ENCODE measurements around the gene HOXB13.
A peak's percentile ranks its signal among the peaks of the same experiment; 100 is the strongest.

The HOXB13 gene

DNA sequence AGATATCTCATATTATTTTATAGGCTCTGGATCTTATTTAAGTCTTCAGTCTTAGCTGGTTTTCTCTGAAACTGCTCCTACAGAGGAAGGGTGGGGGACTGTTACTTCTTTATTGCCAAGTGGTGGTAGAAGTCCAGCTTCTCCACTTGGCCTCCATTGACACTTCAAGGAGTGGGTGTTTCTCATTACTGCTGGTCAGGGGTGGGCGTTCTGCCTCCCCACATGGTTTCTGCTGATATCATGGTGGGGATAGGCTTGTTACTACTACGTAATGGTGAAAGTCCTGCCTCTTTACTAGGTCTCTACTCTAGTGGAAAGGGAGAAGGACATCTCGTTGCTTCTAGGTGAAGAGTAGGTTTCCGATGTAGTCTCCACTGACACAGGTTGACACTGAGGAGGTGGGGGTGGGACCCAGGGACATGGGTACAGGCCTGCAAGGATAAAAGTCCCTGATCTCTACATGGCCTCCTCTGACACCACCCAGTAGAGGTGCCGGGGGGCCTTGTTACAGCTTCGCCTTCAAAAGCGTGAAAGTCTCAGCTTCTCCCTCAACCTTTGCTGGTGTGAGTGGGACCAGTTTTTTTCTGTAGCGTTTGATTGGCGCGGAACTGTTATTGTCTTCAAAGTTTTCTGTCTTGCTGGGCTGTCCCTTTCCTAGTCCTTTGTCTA is 26.6 kb downstream of the HOXB13 start:
- no peak for DNase-seq

DNA sequence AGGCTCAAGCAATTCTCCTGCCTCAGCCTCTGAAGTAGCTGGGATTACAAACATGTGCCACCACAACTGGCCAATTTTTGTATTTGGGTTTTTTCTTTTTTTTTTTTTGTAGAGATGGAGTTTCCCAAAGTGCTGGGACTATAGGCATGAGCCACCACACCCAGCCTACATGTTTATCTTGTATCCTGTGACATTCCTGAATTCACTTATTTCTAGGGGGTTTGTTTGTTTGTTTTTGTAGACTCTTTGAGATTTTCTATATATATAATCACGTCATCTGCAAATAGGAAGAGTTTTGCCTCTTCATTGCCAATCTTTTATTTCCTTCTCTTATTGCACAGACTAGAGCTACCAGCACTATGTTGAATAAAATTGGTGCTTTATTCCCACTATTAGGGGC is 35.4 kb downstream of the HOXB13 start:
- no peak for DNase-seq

DNA sequence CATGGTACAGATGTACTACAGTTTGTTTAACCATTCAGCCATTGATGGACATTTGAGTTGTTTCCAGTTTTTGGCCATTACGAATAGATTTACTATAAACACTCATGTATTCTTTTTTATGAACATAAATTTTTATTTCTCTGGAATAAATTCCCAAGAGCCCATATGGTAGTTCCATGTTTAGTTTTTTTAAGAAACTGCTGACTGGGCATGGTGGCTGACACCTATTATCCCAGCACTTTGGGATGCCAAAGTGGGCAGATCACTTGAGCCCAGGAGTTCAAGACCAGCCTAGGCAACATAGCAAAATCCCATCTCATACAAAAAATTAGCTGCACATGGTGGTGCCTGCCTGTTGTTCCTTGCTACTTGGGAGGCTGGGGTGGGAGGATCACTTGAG is 36.5 kb downstream of the HOXB13 start:
- no peak for DNase-seq

DNA sequence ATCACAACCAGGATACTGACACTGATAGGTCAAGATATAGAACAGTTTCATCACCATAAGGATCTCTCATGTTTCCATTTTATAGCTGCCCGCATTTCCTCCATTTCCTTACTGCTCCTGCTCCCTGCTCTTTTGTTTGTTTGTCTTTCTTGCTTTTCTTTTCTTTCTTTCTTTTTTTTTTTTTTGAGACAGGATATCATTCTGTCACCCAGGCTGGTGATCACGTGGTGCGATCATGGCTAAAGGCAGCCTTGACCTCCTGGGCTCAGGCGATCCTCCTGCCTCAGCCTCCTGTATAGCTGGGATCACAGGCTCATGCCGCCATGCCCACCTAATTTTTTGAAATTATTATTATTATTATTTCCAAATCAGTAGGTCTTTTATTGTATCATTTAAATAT is 37.9 kb downstream of the HOXB13 start:
- no peak for DNase-seq

DNA sequence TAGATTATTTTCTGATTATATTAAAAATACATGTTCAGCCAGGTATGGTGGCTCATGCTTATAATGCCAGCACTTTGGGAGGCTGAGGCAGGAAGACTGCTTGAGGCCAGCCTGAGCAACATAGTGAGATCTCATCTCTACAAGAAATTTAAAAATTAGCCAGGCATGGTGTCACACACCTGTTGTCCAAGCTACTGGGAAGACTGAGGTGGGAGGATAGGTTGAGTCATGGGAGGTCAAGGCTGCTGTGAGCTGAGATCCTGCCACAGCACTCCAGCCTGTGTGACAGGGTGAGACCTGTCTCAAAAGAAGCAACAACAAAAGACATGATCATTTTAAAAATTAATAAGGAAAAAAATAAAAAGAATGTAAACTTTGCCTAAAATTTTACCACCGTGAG is 46.9 kb downstream of the HOXB13 start:
- DNase-seq = no peak

DNA sequence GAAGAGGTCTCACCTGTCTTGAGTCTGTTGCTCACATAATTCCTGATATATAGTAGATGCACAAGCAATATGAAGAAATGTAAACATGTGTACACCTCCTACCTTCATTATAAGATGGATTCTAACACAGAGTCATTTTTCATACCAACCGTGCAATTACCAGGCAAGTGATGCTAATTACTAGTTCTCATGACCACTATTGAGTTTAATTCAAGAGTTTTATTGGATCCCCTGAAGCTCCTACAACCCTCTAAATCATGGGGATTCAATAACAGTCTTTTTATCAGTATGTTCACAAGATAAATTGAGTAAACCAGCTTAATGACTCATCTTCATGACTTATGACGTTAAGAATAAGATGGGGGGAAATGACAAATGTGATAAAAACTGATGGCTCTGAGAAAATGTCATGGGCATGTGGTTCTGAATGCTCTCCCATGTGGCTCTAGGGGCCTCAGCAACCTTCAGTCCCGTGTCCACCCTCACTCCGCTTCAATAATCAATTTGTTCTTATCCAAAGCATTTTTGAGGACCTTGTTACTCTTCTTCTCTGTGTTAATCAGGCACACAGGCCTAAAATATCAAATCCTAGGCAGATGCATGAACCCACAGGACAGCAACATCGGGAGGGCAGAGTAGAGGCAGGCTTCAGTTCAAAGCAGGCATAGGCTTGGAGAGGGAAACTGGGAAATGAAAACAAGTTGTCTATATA is 49.0 kb downstream of the HOXB13 start:
- no peak for DNase-seq

DNA sequence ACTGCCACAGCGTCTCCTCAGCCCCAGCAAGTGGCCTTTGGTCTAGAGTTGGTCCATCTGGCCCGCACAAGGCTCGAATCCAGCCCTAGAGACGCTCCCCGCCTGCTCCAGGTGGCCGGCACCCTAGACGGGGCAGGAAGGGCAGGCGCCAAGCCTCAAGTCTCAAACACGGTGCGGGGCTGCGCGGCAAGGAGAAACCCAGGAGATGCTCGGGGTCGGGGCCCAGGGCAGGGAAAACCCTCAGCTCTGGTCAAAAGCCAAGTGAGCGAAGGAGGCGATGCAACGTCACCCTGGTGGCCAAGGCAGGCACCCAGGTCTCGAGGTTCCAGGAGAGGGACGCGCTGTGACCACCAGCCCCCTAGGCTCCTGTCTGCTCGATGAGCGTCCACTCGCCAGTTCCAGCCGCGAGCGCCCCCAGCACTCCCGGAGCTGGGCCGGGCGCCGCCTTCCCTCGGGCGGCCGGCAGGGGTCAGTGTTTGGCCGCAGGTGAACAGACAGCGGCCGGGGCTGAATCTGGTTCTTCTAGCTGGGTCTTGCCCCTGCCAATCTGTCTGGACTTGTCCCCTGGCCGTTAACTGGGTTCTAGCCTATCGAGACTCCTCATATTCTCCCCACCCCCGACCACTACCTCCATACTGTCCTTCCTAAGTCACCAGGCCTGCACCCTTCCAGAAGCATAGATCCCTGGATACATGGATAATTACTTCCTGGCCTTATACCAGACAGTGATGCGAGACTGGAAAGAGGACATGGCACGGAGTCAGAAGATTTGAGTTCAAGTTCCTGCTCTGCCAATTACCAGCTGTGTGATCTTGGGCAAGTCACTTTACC is 50.2 kb downstream of the HOXB13 start:
- peak; percentile 44 for DNase-seq

DNA sequence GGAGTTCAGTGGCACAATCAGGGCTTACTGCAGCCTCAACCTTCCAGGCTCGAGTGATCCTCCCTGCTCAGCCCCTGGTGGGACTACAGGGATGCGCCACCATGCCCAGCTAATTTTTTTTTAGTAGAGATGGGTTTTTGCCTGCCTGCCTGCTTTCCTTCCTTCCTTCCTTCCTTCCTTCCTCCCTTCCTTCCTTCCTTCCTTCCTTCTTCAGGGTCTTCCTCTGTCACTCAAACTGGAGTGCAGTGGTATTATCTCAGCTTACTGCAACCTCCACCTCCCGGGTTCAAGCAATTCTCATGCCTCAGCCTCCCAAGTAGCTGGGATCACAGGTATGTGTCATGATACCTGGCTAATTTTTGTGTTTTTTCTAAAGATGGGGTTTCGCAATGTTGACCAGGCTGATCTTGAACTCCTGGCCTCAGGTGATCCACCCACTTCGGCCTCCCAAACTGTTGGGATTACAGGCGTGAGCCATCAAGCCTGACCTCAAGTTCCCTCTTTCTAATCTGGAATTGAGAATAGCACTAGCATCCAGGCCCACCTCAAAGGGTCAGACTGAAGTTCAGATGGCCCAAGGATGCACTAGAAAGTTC is 51.5 kb downstream of the HOXB13 start:
- no peak for DNase-seq

All from inflammatory macrophage treated with lipopolysaccharide for 4 hours (primary cell).